HCT116 (cell line): ENCODE results near the gene TRIM63. TPM values are rescaled to one million over a fixed set of nuclear protein-coding genes. Genes with fewer than 3 reads are reported as not detected.

Source experiments
- ATAC-seq: fragments of 200-7000 bp; cut with Tn5 transposase; 2 replicates; pipeline ENCODE4 v1.9.1; 2020; ENCODE audit warnings: mild to moderate bottlenecking, moderate library complexity
- BruUV-seq: library from RNA; stranded (reverse); fragments of 400-500 nt; replicated peaks from 2 replicates; lab custom pipeline; 2021; lab: Mats Ljungman, UMichigan
- CTCF ChIA-PET: fragments of 300-600 bp; sonication (Branson Sonifier 250); formaldehyde crosslinking; loops from one replicate; lab custom pipeline; 2021; ENCODE audit warnings: antibody characterized with exemption; lab: Charles Lee
- POLR2A ChIA-PET: fragments of 300-600, 350-600 bp; sonication (Branson Sonifier 250); formaldehyde crosslinking; loops from one replicate; lab custom pipeline; 2021; ENCODE audit warnings: antibody characterized with exemption; lab: Charles Lee
- RAD21 ChIA-PET, 2 experiments: fragments of 300-600 bp; sonication (Branson Sonifier 250); formaldehyde crosslinking; loops; one replicate each; lab custom pipeline; 2023; ENCODE audit warnings: low total read pairs in 2 of 2; ENCODE audit not compliant: uncharacterized antibody in 2 of 2, unreplicated experiment in 2 of 2, low non-redundant PET in 1 of 2; lab: Charles Lee
- DNase-seq: peaks from one replicate; pipeline ENCODE4 v3.0.0-alpha.2; 2010; ENCODE audit warnings: low read depth, low spot score
- H2AFZ ChIP-seq: fragments of 200-600 bp; shearing (Covaris generic), sonication (generic); 2 replicates; pipeline ENCODE4 v1.6.1; 2017; ENCODE audit warnings: low read depth, mixed run types, mixed read lengths, antibody characterized with exemption, low read length; ENCODE audit not compliant: poor library complexity, severe bottlenecking
- H3K27ac ChIP-seq: 2 replicates; pipeline ENCODE4 v1.5.1; 2012; ENCODE audit warnings: low read depth, low read length
- H3K27me3 ChIP-seq: fragments of 200-600 bp; sonication (generic); 2 replicates; pipeline ENCODE4 v1.6.1; 2016; ENCODE audit warnings: mixed run types, low read length, mixed read lengths; ENCODE audit not compliant: insufficient read depth
- H3K36me3 ChIP-seq, 2 experiments: fragments of 200-500 bp in 1 of 2; fragments of 200-600 bp in 1 of 2; sonication (Bioruptor generic) in 1 of 2; sonication (generic) in 1 of 2; 2 replicates each; pipeline versions ENCODE4 v1.5.1 to v1.6.1; 2014 to 2016; ENCODE audit warnings: low read length in 2 of 2, inconsistent platforms in 1 of 2, mixed read lengths in 1 of 2, mixed run types in 1 of 2; ENCODE audit not compliant: insufficient read depth in 2 of 2, control insufficient read depth in 1 of 2
- H3K4me1 ChIP-seq, 2 experiments: fragments of 200-600 bp in 1 of 2; sonication (generic) in 1 of 2; 2 replicates each; pipeline versions ENCODE4 v1.5.1 to v1.6.1; 2012 to 2017; ENCODE audit warnings: low read length in 2 of 2, inconsistent platforms in 1 of 2, mild to moderate bottlenecking in 1 of 2, mixed read lengths in 1 of 2, mixed run types in 1 of 2, moderate library complexity in 1 of 2; ENCODE audit not compliant: insufficient read depth in 2 of 2, control insufficient read depth in 1 of 2
- H3K4me2 ChIP-seq: fragments of 200-600 bp; sonication (generic); 2 replicates; pipeline ENCODE4 v1.6.1; 2017; ENCODE audit warnings: mixed run types, low read length, mixed read lengths
- H3K4me3 ChIP-seq, 2 experiments: fragments of 200-600 bp in 1 of 2; sonication (generic) in 1 of 2; replicated peaks in 1 of 2; 2 replicates each; pipeline ENCODE4 v1.5.1; 2011 to 2016; ENCODE audit warnings: low read length in 2 of 2, control low read depth in 1 of 2, low read depth in 1 of 2, mild to moderate bottlenecking in 1 of 2, mixed read lengths in 1 of 2, mixed run types in 1 of 2
- H3K79me2 ChIP-seq: fragments of 200-600 bp; sonication (generic); 2 replicates; pipeline ENCODE4 v1.6.1; 2017; ENCODE audit warnings: mild to moderate bottlenecking, mixed run types, low read length, moderate library complexity, mixed read lengths; ENCODE audit not compliant: insufficient read depth
- H3K9ac ChIP-seq: fragments of 200-600 bp; sonication (generic); 2 replicates; pipeline ENCODE4 v1.6.1; 2016; ENCODE audit warnings: low read length, mixed read lengths
- H3K9me2 ChIP-seq: fragments of 200-600 bp; sonication (generic), shearing (Covaris generic); 2 replicates; pipeline ENCODE4 v1.6.1; 2017; ENCODE audit warnings: mixed run types, mild to moderate bottlenecking, moderate library complexity; ENCODE audit not compliant: insufficient read depth
- H3K9me3 ChIP-seq, 2 experiments: fragments of 200-500 bp in 1 of 2; fragments of 200-600 bp in 1 of 2; sonication (Bioruptor generic) in 1 of 2; sonication (generic) in 1 of 2; 2 replicates each; pipeline ENCODE4 v1.6.1; 2014 to 2017; ENCODE audit warnings: low read length in 2 of 2, mixed read lengths in 2 of 2, inconsistent platforms in 1 of 2, low read depth in 1 of 2, mild to moderate bottlenecking in 1 of 2, mixed run types in 1 of 2, moderate library complexity in 1 of 2; ENCODE audit not compliant: control insufficient read depth in 1 of 2, insufficient read depth in 1 of 2
- H4K20me1 ChIP-seq: fragments of 200-600 bp; sonication (generic), shearing (Covaris generic); 2 replicates; pipeline ENCODE4 v1.6.1; 2017; ENCODE audit warnings: mixed run types, mild to moderate bottlenecking, moderate library complexity; ENCODE audit not compliant: insufficient read depth
- EGR1 ChIP-seq: IDR thresholded peaks from 2 replicates; pipeline ENCODE4 v1.6.1; 2012; ENCODE audit warnings: low read depth
- EZH2 ChIP-seq: fragments of 200-600 bp; sonication (generic); IDR thresholded peaks from 2 replicates; pipeline ENCODE4 v1.6.1; 2017; ENCODE audit warnings: antibody characterized with exemption, mixed run types
- EZH2phosphoT487 ChIP-seq: fragments of 200-600 bp; IDR thresholded peaks from 2 replicates; pipeline ENCODE4 v1.6.1; 2018; ENCODE audit warnings: antibody characterized with exemption, borderline replicate concordance
- FOSL1 ChIP-seq: IDR thresholded peaks from 2 replicates; pipeline ENCODE4 v1.6.1; 2012; ENCODE audit warnings: low read depth
- JUND ChIP-seq: IDR thresholded peaks from 2 replicates; pipeline ENCODE4 v1.6.1; 2012
- POLR2AphosphoS5 ChIP-seq: IDR thresholded peaks from 2 replicates; pipeline ENCODE4 v1.6.1; 2011; ENCODE audit warnings: mild to moderate bottlenecking, low read depth, low read length, moderate library complexity
- SIN3A ChIP-seq: IDR thresholded peaks from 2 replicates; pipeline ENCODE4 v1.6.1; 2012; ENCODE audit warnings: low read depth
- SRF ChIP-seq: IDR thresholded peaks from 2 replicates; pipeline ENCODE4 v1.6.1; 2012; ENCODE audit warnings: low read depth
- YY1 ChIP-seq: IDR thresholded peaks from 2 replicates; pipeline ENCODE4 v1.6.1; 2011; ENCODE audit warnings: low read length, low read depth, moderate library complexity, mild to moderate bottlenecking; ENCODE audit not compliant: insufficient replicate concordance; ENCODE audit errors: extremely low read depth
- ZFX ChIP-seq: fragments of 450-650 bp; IDR thresholded peaks from 2 replicates; pipeline ENCODE4 v1.6.1; 2017
- ZNF274 ChIP-seq: fragments of 200-500 bp; sonication (Bioruptor generic); IDR thresholded peaks from 2 replicates; pipeline ENCODE4 v1.6.1; 2014; ENCODE audit warnings: mild to moderate bottlenecking, low read depth, low read length, inconsistent platforms
- intact Hi-C: fragments of 100-400 bp; cut with micrococcal nuclease; formaldehyde crosslinking; loops from 2 replicates; pipeline ENCODE4 v1.10.0; 2022
- total RNA-seq: library from RNA; stranded (reverse); gene quantifications from one replicate; pipeline ENCODE4 v1.2.1, GENCODE V29; 2021; ENCODE audit not compliant: unreplicated experiment
- TF ChIP-seq, protein P1 (sequence below): IDR thresholded peaks from 2 replicates; pipeline ENCODE4 v1.6.1; 2011; ENCODE audit warnings: mild to moderate bottlenecking, low read length, moderate library complexity; ENCODE audit not compliant: insufficient replicate concordance; ENCODE audit errors: extremely low read depth
- TF ChIP-seq, protein P2 (sequence below): IDR thresholded peaks from 2 replicates; pipeline ENCODE4 v1.6.1; 2012

The TRIM63 gene
- total RNA-seq, 1 experiment from 2014 or later: not detected

DNA sequence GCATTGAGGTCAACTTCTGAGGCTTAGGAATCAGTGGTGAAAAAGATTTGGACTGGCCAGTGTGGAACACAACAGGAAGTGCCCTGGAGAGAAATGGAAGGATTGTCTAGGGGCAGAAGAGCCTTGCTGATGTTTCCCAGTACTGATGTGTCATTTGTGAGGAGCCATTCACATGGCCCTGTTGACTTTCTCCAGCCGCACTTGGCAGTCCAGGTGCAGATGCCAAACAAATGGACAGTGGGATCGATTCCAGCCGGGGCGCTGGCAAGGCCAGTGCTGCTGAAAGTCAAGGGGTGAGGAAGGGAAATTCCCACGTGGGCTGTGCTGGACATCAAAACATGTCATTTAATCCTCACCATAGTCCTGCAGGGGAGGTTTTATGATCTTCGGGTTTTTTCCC is 4.9 kb upstream of the TRIM63 start:
- Histone ChIP-seq H3K36me3 (no peaks in the 10 kb centered on the region), H3K4me2 (no peak overlapping the region), H3K9me3 (no peaks in the 10 kb centered on the region), H3K9me2 (no peaks in the 10 kb centered on the region), H2AFZ (no peak overlapping the region), H3K27me3 (no peaks in the 10 kb centered on the region; the same call in 1 of the 2 replicates), H3K27ac (no peak overlapping the region), H3K79me2 (no peaks in the 10 kb centered on the region), H3K4me1 (peaks cover 4 to 7% of the 10 kb centered on the region in 2 experiments; a peak in 2 of 4 replicates), H3K9ac (no peak overlapping the region), H3K4me3 (no peak overlapping the region), H4K20me1 (no peaks in the 10 kb centered on the region)
- intact Hi-C loops: no loop called here
- no TSS peak for BruUV-seq
- ATAC-seq (no peak), DNase-seq (no peak)
- TF ChIP-seq POLR2AphosphoS5: no peak
- TF ChIP-seq, protein P1, sequence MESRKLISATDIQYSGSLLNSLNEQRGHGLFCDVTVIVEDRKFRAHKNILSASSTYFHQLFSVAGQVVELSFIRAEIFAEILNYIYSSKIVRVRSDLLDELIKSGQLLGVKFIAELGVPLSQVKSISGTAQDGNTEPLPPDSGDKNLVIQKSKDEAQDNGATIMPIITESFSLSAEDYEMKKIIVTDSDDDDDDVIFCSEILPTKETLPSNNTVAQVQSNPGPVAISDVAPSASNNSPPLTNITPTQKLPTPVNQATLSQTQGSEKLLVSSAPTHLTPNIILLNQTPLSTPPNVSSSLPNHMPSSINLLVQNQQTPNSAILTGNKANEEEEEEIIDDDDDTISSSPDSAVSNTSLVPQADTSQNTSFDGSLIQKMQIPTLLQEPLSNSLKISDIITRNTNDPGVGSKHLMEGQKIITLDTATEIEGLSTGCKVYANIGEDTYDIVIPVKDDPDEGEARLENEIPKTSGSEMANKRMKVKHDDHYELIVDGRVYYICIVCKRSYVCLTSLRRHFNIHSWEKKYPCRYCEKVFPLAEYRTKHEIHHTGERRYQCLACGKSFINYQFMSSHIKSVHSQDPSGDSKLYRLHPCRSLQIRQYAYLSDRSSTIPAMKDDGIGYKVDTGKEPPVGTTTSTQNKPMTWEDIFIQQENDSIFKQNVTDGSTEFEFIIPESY: no peak
- no peak for TF ChIP-seq EZH2
- ChIA-PET RAD21 (no interaction called here), POLR2A (no interaction called here), CTCF (no interaction called here)

DNA sequence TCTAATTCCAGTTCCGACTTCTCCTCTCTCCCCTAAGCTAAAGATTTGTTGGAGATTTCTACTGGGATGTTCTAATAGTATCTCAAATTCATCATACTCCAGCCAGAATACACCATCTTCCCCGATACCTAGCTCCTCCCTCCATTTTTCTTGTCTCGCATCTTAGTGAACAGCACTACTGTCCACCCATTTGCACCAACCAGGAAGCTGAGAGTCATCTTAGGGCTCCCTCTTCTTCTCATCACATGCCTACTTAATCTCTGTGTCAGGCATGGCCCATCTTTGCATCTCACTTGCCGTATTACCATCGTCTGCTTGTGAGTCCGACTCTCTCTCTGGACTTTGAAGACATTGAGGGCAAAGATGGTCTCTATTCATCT is 3.5 kb upstream of the TRIM63 start:
- ATAC-seq: no peak
- intact Hi-C loops: no loop called here
- RAD21 ChIA-PET: no interaction called here
- H3K4me1 ChIP-seq: peaks cover 4 to 6% of the 10 kb centered on the region in 2 experiments; a peak in 2 of 4 replicates
- POLR2A ChIA-PET: no interaction called here
- no peaks in the 10 kb centered on the region; the same call in 1 of the 2 replicates for H3K27me3 ChIP-seq
- no peak for DNase-seq
- no TSS peak for BruUV-seq
- no peak overlapping the region for H3K27ac ChIP-seq
- H3K9ac ChIP-seq: no peak overlapping the region
- H3K36me3 ChIP-seq: no peaks in the 10 kb centered on the region
- no peak overlapping the region for H3K4me3 ChIP-seq
- CTCF ChIA-PET: no interaction called here
- H2AFZ ChIP-seq: no peak overlapping the region
- TF ChIP-seq ZNF274 (no peak), EZH2phosphoT487 (no peak), ZFX (no peak), JUND (no peak), YY1 (no peak), FOSL1 (no peak), SRF (no peak), EGR1 (no peak), POLR2AphosphoS5 (no peak), EZH2 (no peak), SIN3A (no peak)
- TF ChIP-seq, protein P2, sequence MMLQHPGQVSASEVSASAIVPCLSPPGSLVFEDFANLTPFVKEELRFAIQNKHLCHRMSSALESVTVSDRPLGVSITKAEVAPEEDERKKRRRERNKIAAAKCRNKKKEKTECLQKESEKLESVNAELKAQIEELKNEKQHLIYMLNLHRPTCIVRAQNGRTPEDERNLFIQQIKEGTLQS: no peak
- TF ChIP-seq, all 23 proteins: peak for 0
- Histone ChIP-seq H3K4me2 (no peak overlapping the region), H4K20me1 (no peaks in the 10 kb centered on the region), H3K79me2 (no peaks in the 10 kb centered on the region), H3K9me2 (no peaks in the 10 kb centered on the region), H3K9me3 (no peaks in the 10 kb centered on the region)
